ENCODE results near the gene RNF167. TPM values are rescaled to one million over a fixed set of nuclear protein-coding genes. Genes with fewer than 3 reads are reported as not detected.

Gene RNF167
- total RNA-seq, 1 experiment from 2014 or later = 105 TPM

DNA sequence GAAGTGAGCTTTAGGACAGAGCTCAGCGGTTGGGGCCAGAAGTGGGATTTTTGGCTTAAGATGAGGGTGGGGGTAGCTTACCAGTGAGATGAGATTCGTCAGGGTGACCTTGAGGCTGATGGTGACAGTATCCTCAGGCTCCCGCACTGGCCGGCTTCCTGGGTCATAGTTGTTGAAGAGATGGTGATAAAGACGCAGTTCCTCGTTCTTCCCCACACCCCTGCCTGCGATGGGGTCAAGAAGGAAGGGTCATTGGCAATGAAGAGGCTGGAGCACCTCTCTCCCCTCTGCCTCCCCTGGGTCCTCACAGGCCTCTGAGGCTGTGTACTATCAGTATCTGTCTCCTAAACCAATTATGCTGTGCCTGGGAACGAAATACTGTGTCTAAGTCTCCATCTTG, 37.5 kb upstream of the RNF167 start:
- ChIA-PET CTCF (interaction anchor here (0.9 to 2.1 kb wide), 5 partner anchors 38 to 276 kb away, joined by 3 to 7 read pairs (median 3); partner anchors contain the start of genes RNF167, SLC25A11 and SPAG7), POLR2A (no interaction called here), RAD21 (ENCODE audit: low non-redundant PET in 1 of 2, low total read pairs in 2 of 2, uncharacterized antibody in 2 of 2, unreplicated experiment in 2 of 2) (interaction anchor here in 1 of 2 experiments (0.6 kb wide), 1 partner anchor 8 kb away, joined by 3 read pairs; no protein-coding TSS in a partner anchor)
- TF ChIP-seq EZH2 (IDR thresholded peaks at IDR 0.05) (no peak), JUND (IDR thresholded peaks at IDR 0.05) (no peak), FOSL1 (IDR thresholded peaks at IDR 0.05; ENCODE audit: low read depth) (no peak), RAD21 (IDR thresholded peaks at IDR 0.05; ENCODE audit: low read depth) (no peak), POLR2AphosphoS5 (IDR thresholded peaks at IDR 0.05; ENCODE audit: low read depth, low read length) (0 out of 2 replicates have a peak, but pooled peaks have one; percentile 6), SRF (IDR thresholded peaks at IDR 0.05; ENCODE audit: low read depth) (no peak)
- TF ChIP-seq, protein P1, sequence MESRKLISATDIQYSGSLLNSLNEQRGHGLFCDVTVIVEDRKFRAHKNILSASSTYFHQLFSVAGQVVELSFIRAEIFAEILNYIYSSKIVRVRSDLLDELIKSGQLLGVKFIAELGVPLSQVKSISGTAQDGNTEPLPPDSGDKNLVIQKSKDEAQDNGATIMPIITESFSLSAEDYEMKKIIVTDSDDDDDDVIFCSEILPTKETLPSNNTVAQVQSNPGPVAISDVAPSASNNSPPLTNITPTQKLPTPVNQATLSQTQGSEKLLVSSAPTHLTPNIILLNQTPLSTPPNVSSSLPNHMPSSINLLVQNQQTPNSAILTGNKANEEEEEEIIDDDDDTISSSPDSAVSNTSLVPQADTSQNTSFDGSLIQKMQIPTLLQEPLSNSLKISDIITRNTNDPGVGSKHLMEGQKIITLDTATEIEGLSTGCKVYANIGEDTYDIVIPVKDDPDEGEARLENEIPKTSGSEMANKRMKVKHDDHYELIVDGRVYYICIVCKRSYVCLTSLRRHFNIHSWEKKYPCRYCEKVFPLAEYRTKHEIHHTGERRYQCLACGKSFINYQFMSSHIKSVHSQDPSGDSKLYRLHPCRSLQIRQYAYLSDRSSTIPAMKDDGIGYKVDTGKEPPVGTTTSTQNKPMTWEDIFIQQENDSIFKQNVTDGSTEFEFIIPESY (IDR thresholded peaks at IDR 0.05; ENCODE audit: extremely low read depth, insufficient replicate concordance, low read length) = no peak
- Histone ChIP-seq H3K9ac (ENCODE audit: low read length) (no peak overlapping the region), H3K27ac (ENCODE audit: low read depth, low read length) (no peak overlapping the region; the same call in 1 of the 2 replicates), H3K36me3 (ENCODE audit: control insufficient read depth in 1 of 2, insufficient read depth in 2 of 2, low read length in 2 of 2) (no peaks in the 10 kb centered on the region; a peak in 1 of 4 replicates), H2AFZ (ENCODE audit: low read depth, low read length, poor library complexity, severe bottlenecking) (no peak overlapping the region), H3K79me2 (ENCODE audit: insufficient read depth, low read length) (no peaks in the 10 kb centered on the region), H3K27me3 (ENCODE audit: insufficient read depth, low read length) (no peaks in the 10 kb centered on the region), H3K4me2 (ENCODE audit: low read length) (peak overlapping the region; percentile 45; the same call in 1 of the 2 replicates), H4K20me1 (ENCODE audit: insufficient read depth) (no peaks in the 10 kb centered on the region), H3K4me3 (replicated peaks in 1 of 2; ENCODE audit: low read depth in 1 of 2, low read length in 2 of 2) (no peak overlapping the region), H3K4me1 (ENCODE audit: control insufficient read depth in 1 of 2, insufficient read depth in 2 of 2, low read length in 2 of 2) (peaks cover 10 to 14% of the 10 kb centered on the region in 2 experiments), H3K9me3 (ENCODE audit: control insufficient read depth in 1 of 2, insufficient read depth in 1 of 2, low read depth in 1 of 2, low read length in 2 of 2) (no peaks in the 10 kb centered on the region), H3K9me2 (ENCODE audit: insufficient read depth) (no peaks in the 10 kb centered on the region)
- no TSS peak for BruUV-seq (replicated peaks)
- intact Hi-C loops (cut with micrococcal nuclease) = no loop called here
- ATAC-seq (no peak), DNase-seq (ENCODE audit: low read depth, low spot score) (no peak)
